ENCODE measurements around the gene LRRC4. TPM values are rescaled to one million over a fixed set of nuclear protein-coding genes. Genes with fewer than 3 reads are reported as not detected.

The LRRC4 gene
- total and polyA plus RNA-seq, 7 experiments from 2014 or later, result 0.14 to 5.7 (median 0.82) TPM; not detected in 2

GRCh38 chr7:127993317-127993716, 37.9 kb downstream of the LRRC4 start:
- H3K27ac ChIP-seq (ENCODE audit: low read depth, low read length), result no peak overlapping the region
- ATAC-seq (no peak), DNase-seq (no peak)
- H3K27me3 ChIP-seq (ENCODE audit: control insufficient read depth in 2 of 2, insufficient read depth in 2 of 2, low read length in 2 of 2), result no peaks in the 10 kb centered on the region
- H3K4me3 Mint-ChIP-seq, result no peak overlapping the region
- peaks cover 0 to 25% (median 5%) of the 10 kb centered on the region in 3 experiments for H3K36me3 ChIP-seq (ENCODE audit: control insufficient read depth in 2 of 3, insufficient read depth in 3 of 3, low read length in 3 of 3)
- H3K4me1 Mint-ChIP-seq, result peaks cover 0 to 15% (median 0%) of the 10 kb centered on the region in 7 donors
- peaks cover 8 to 76% (median 41%) of the 10 kb centered on the region in 5 donors for H3K36me3 Mint-ChIP-seq
- H3K9me3 ChIP-seq (ENCODE audit: control insufficient read depth in 2 of 3, low read length in 3 of 3), result no peaks in the 10 kb centered on the region
- H3K4me3 ChIP-seq (ENCODE audit: low read length), result no peak overlapping the region
- ChIA-PET CTCF (no interaction called here), POLR2A (interaction anchor here (0.5 kb wide), 1 partner anchor 103 kb away, joined by 3 read pairs; no protein-coding TSS in a partner anchor)
- no peak overlapping the region for H3K27ac Mint-ChIP-seq
- intact Hi-C loops (cut with micrococcal nuclease), result no loop called here
- no peaks in the 10 kb centered on the region for H3K4me1 ChIP-seq (ENCODE audit: control insufficient read depth in 2 of 2, insufficient read depth in 2 of 2, low read length in 2 of 2)
- no peaks in the 10 kb centered on the region for H3K9me3 Mint-ChIP-seq
- no peaks in the 10 kb centered on the region for H3K27me3 Mint-ChIP-seq

GRCh38 chr7:127988751-127989150, 42.5 kb downstream of the LRRC4 start:
- H3K9me3 ChIP-seq (ENCODE audit: control insufficient read depth in 2 of 3, low read length in 3 of 3), result no peaks in the 10 kb centered on the region
- H3K27ac ChIP-seq (ENCODE audit: low read depth, low read length), result no peak overlapping the region
- ChIA-PET POLR2A (no interaction called here), CTCF (no interaction called here)
- Mint-ChIP-seq H3K27ac (no peak overlapping the region), H3K4me3 (no peak overlapping the region), H3K27me3 (no peaks in the 10 kb centered on the region), H3K4me1 (peaks cover 0 to 29% (median 3%) of the 10 kb centered on the region in 7 donors), H3K36me3 (peaks cover 0 to 72% (median 27%) of the 10 kb centered on the region in 5 donors), H3K9me3 (peaks cover 0 to 1% (median 0%) of the 10 kb centered on the region in 11 donors)
- DNase-seq (no peak), ATAC-seq (no peak)
- intact Hi-C loops (cut with micrococcal nuclease), result no loop called here
- no peaks in the 10 kb centered on the region for H3K27me3 ChIP-seq (ENCODE audit: control insufficient read depth in 2 of 2, insufficient read depth in 2 of 2, low read length in 2 of 2)
- no peaks in the 10 kb centered on the region for H3K4me1 ChIP-seq (ENCODE audit: control insufficient read depth in 2 of 2, insufficient read depth in 2 of 2, low read length in 2 of 2)
- no peak overlapping the region for H3K4me3 ChIP-seq (ENCODE audit: low read length)
- peaks cover 0 to 25% (median 5%) of the 10 kb centered on the region in 3 experiments for H3K36me3 ChIP-seq (ENCODE audit: control insufficient read depth in 2 of 3, insufficient read depth in 3 of 3, low read length in 3 of 3)

GRCh38 chr7:127986581-127987521, 44.4 kb downstream of the LRRC4 start:
- Mint-ChIP-seq H3K27ac (no peak overlapping the region), H3K9me3 (peaks cover 0 to 1% (median 0%) of the 10 kb centered on the region in 11 donors), H3K36me3 (peaks cover 0 to 54% (median 10%) of the 10 kb centered on the region in 5 donors), H3K27me3 (no peaks in the 10 kb centered on the region), H3K4me1 (peaks cover 1 to 35% (median 10%) of the 10 kb centered on the region in 7 donors), H3K4me3 (no peak overlapping the region)
- Histone ChIP-seq H3K27me3 (ENCODE audit: control insufficient read depth in 2 of 2, insufficient read depth in 2 of 2, low read length in 2 of 2) (no peaks in the 10 kb centered on the region), H3K4me1 (ENCODE audit: control insufficient read depth in 2 of 2, insufficient read depth in 2 of 2, low read length in 2 of 2) (peaks cover 0 to 4% of the 10 kb centered on the region in 2 donors), H3K27ac (ENCODE audit: low read depth, low read length) (no peak overlapping the region), H3K36me3 (ENCODE audit: control insufficient read depth in 2 of 3, insufficient read depth in 3 of 3, low read length in 3 of 3) (peaks cover 0 to 16% (median 4%) of the 10 kb centered on the region in 3 experiments), H3K9me3 (ENCODE audit: control insufficient read depth in 2 of 3, low read length in 3 of 3) (no peaks in the 10 kb centered on the region), H3K4me3 (ENCODE audit: low read length) (no peak overlapping the region)
- ChIA-PET POLR2A (no interaction called here), CTCF (no interaction called here)
- intact Hi-C loops (cut with micrococcal nuclease), result no loop called here
- DNase-seq, result no peak
- ATAC-seq, result no peak

GRCh38 chr7:127983804-127984332, 47.4 kb downstream of the LRRC4 start:
- no peak for DNase-seq
- Histone ChIP-seq H3K4me3 (ENCODE audit: low read length) (no peak overlapping the region), H3K9me3 (ENCODE audit: control insufficient read depth in 2 of 3, low read length in 3 of 3) (peaks cover 0 to 5% (median 0%) of the 10 kb centered on the region in 3 experiments), H3K36me3 (ENCODE audit: control insufficient read depth in 2 of 3, insufficient read depth in 3 of 3, low read length in 3 of 3) (no peaks in the 10 kb centered on the region), H3K27ac (ENCODE audit: low read depth, low read length) (no peak overlapping the region), H3K4me1 (ENCODE audit: control insufficient read depth in 2 of 2, insufficient read depth in 2 of 2, low read length in 2 of 2) (peaks cover 0 to 7% of the 10 kb centered on the region in 2 donors), H3K27me3 (ENCODE audit: control insufficient read depth in 2 of 2, insufficient read depth in 2 of 2, low read length in 2 of 2) (no peaks in the 10 kb centered on the region)
- peaks cover 0 to 8% (median 7%) of the 10 kb centered on the region in 11 donors for H3K9me3 Mint-ChIP-seq
- peaks cover 6 to 41% (median 32%) of the 10 kb centered on the region in 7 donors for H3K4me1 Mint-ChIP-seq
- ChIA-PET CTCF (no interaction called here), POLR2A (interaction anchor here (0.6 kb wide), 1 partner anchor 14 kb away, joined by 3 read pairs; no protein-coding TSS in a partner anchor)
- peaks cover 6 to 44% (median 10%) of the 10 kb centered on the region in 5 donors for H3K36me3 Mint-ChIP-seq
- intact Hi-C loops (cut with micrococcal nuclease), result no loop called here
- H3K27ac Mint-ChIP-seq, result no peak overlapping the region
- no peak overlapping the region for H3K4me3 Mint-ChIP-seq
- H3K27me3 Mint-ChIP-seq, result no peaks in the 10 kb centered on the region
- no peak for ATAC-seq

- ChIA-PET CTCF (no interaction called here), POLR2A (no interaction called here)
- ATAC-seq (no peak), DNase-seq (peak in 2 of 9 donors; percentile 14 to 19)
- Histone ChIP-seq H3K4me3 (ENCODE audit: low read length) (no peak overlapping the region), H3K9me3 (ENCODE audit: control insufficient read depth in 2 of 3, low read length in 3 of 3) (peaks cover 0 to 20% (median 4%) of the 10 kb centered on the region in 3 experiments), H3K4me1 (ENCODE audit: control insufficient read depth in 2 of 2, insufficient read depth in 2 of 2, low read length in 2 of 2) (peaks cover 0 to 7% of the 10 kb centered on the region in 2 donors), H3K36me3 (ENCODE audit: control insufficient read depth in 2 of 3, insufficient read depth in 3 of 3, low read length in 3 of 3) (peaks cover 0 to 3% (median 0%) of the 10 kb centered on the region in 3 experiments), H3K27me3 (ENCODE audit: control insufficient read depth in 2 of 2, insufficient read depth in 2 of 2, low read length in 2 of 2) (no peaks in the 10 kb centered on the region), H3K27ac (ENCODE audit: low read depth, low read length) (no peak overlapping the region)
- Mint-ChIP-seq H3K27ac (peak overlapping the region in 5 of 9 donors; percentile 1 to 46 (median 23)), H3K27me3 (no peaks in the 10 kb centered on the region), H3K36me3 (peaks cover 21 to 49% (median 26%) of the 10 kb centered on the region in 5 donors), H3K9me3 (peaks cover 13 to 27% (median 22%) of the 10 kb centered on the region in 11 donors), H3K4me1 (peaks cover 6 to 41% (median 29%) of the 10 kb centered on the region in 7 donors), H3K4me3 (peak overlapping the region in 4 of 10 donors; percentile 15 to 31 (median 24))
- intact Hi-C loops (cut with micrococcal nuclease), result no loop called here
Observed at GRCh38 chr7:127981965-127982364, 49.3 kb downstream of the LRRC4 start.

DNA sequence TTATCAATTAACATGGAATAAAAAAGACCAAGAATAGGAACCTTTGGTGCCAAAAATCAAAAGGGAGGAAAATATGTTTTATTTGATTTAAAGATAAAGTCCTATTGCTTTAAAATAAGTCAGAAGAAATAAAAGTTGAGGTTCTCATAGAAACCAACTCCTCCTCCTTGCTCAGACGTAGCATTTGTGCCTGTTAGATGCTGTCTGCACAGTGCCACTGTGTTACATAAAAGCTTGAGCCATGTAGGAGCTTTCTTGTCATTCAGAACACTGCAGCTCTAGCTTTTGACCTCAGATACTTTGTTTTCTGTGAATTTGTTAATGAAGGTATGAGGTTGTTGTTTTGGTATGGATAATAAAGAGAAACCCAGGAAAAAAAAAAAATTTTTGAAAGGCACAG, 50.3 kb downstream of the LRRC4 start:
- ChIA-PET CTCF (interaction anchor here (1.6 kb wide), 1 partner anchor 11 kb away, joined by 3 read pairs; no protein-coding TSS in a partner anchor), POLR2A (interaction anchor here (0.5 kb wide), 1 partner anchor 574 kb away, joined by 3 read pairs; no protein-coding TSS in a partner anchor)
- Mint-ChIP-seq H3K27ac (peak overlapping the region in 1 of 9 donors; percentile 45), H3K36me3 (peaks cover 28 to 56% (median 37%) of the 10 kb centered on the region in 5 donors), H3K9me3 (peaks cover 13 to 38% (median 23%) of the 10 kb centered on the region in 11 donors), H3K27me3 (no peaks in the 10 kb centered on the region), H3K4me1 (peaks cover 6 to 41% (median 29%) of the 10 kb centered on the region in 7 donors), H3K4me3 (peak overlapping the region in 2 of 10 donors; percentile 7 to 32)
- DNase-seq (no peak), ATAC-seq (no peak)
- H3K4me1 ChIP-seq (ENCODE audit: control insufficient read depth in 2 of 2, insufficient read depth in 2 of 2, low read length in 2 of 2), result peaks cover 0 to 7% of the 10 kb centered on the region in 2 donors
- H3K27ac ChIP-seq (ENCODE audit: low read depth, low read length), result no peak overlapping the region
- peaks cover 0 to 9% (median 0%) of the 10 kb centered on the region in 3 experiments for H3K36me3 ChIP-seq (ENCODE audit: control insufficient read depth in 2 of 3, insufficient read depth in 3 of 3, low read length in 3 of 3)
- intact Hi-C loops (cut with micrococcal nuclease), result no loop called here
- H3K27me3 ChIP-seq (ENCODE audit: control insufficient read depth in 2 of 2, insufficient read depth in 2 of 2, low read length in 2 of 2), result no peaks in the 10 kb centered on the region
- no peak overlapping the region for H3K4me3 ChIP-seq (ENCODE audit: low read length)
- peaks cover 0 to 21% (median 4%) of the 10 kb centered on the region in 3 experiments for H3K9me3 ChIP-seq (ENCODE audit: control insufficient read depth in 2 of 3, low read length in 3 of 3)

All from naive thymus-derived CD4-positive, alpha-beta T cell (primary cell).